ENCODE data around the gene PTDSS2. TPM values are rescaled to one million over a fixed set of nuclear protein-coding genes. Genes with fewer than 3 reads are reported as not detected.

Gene PTDSS2
- total RNA-seq, 6 experiments from 2014 or later, result 8.4 to 21.9 (median 11.4) TPM

- H3K27ac ChIP-seq, result no peak overlapping the region
- H3K4me1 ChIP-seq, result peaks cover 0 to 22% (median 8%) of the 10 kb centered on the region in 4 donors
- H3K9me3 ChIP-seq, result no peaks in the 10 kb centered on the region
- TF ChIP-seq CTCF (IDR thresholded peaks at IDR 0.05) (no peak), POLR2A (IDR thresholded peaks at IDR 0.05) (no peak)
- intact Hi-C loops (cut with DNase I), result no loop called here
- H3K27me3 ChIP-seq, result no peaks in the 10 kb centered on the region
- peak in 1 of 3 donors; percentile 56 for DNase-seq
- H3K4me3 ChIP-seq, result no peak overlapping the region
- no peak for ATAC-seq
- WGBS (ENCODE audit: insufficient coverage, low coverage, low lambda C conversion rate, missing lambda C conversion rate), result 81% methylated on average over 6 of the region's 20 CpGs
- H3K36me3 ChIP-seq, result no peaks in the 10 kb centered on the region
These were observed 88.5 kb downstream of the PTDSS2 start for GRCh38 chr11:538431-539051.

DNA sequence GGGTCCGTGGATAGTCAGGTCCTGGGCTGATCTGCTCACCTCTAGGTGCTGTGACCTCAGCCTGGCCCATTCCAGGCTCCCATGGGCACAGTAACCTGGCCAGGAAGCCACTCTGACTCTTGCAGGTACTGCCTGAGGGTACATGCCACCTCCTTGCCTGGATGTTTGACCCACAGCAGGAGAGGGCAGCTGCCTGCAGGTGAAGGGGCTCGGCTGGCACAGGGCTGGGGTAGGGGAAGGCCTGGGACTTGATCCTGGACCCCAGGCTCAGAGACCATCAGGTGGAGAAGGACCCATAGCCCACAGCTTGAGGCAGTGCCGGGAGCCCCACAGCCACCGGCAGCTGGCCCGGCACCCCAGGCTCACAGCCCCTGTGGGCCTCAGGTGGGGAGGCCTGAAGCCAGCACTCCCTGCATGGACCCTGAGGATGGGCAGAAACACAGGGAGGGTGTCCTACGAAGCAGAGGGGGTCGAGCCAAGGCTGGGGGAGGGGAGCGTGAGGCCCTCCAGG is 89.9 kb downstream of the PTDSS2 start:
- Histone ChIP-seq H3K4me3 (no peak overlapping the region), H3K9me3 (no peaks in the 10 kb centered on the region), H3K27ac (no peak overlapping the region), H3K36me3 (no peaks in the 10 kb centered on the region), H3K27me3 (no peaks in the 10 kb centered on the region), H3K4me1 (peaks cover 0 to 16% (median 8%) of the 10 kb centered on the region in 4 donors)
- WGBS (ENCODE audit: insufficient coverage, low coverage, low lambda C conversion rate, missing lambda C conversion rate), result 100% methylated on average over 1 of the region's 8 CpGs
- no peak for ATAC-seq
- intact Hi-C loops (cut with DNase I), result no loop called here
- no peak for TF ChIP-seq CTCF (IDR thresholded peaks at IDR 0.05)
- DNase-seq, result peak in 2 of 3 donors; percentile 18 to 51

Small RNAs within 50 kb of the gene (small RNA-seq; reads per million reads assigned to genes)
- gene RN7SL838P, result 0 to 0.26 reads per million in 2 experiments

Other genes starting within 250 kb of the PTDSS2 start
- gene BET1L, start 242.9 kb upstream of the PTDSS2 start, total RNA-seq, result 10 to 100 TPM; 17.2 to 28.9 (median 24.8) TPM
- 10 to 100 TPM; 29.7 to 54.0 (median 32.4) TPM for gene RIC8A, start 242.6 kb upstream of the PTDSS2 start, total RNA-seq
- 10 to 100 TPM in 5 of 6 experiments, 1 to 10 TPM in 1; 9.2 to 22.0 (median 15.5) TPM for gene SIRT3, start 213.9 kb upstream of the PTDSS2 start, total RNA-seq
- gene PSMD13, start 213.3 kb upstream of the PTDSS2 start, total RNA-seq, result 10 to 100 TPM; 46.1 to 71.5 (median 48.7) TPM
- 1 to 10 TPM in 4 of 6 experiments, under 1 TPM in 2; 0.22 to 6.2 (median 1.6) TPM for gene NLRP6, start 171.9 kb upstream of the PTDSS2 start, total RNA-seq
- 100 to 1,000 TPM in 1 of 6 experiments, 10 to 100 TPM in 4, 1 to 10 TPM in 1; 7.7 to 110 (median 13.8) TPM for gene PGGHG, start 161.2 kb upstream of the PTDSS2 start, total RNA-seq
- gene IFITM5, start 150.8 kb upstream of the PTDSS2 start, total RNA-seq, result not detected
- gene IFITM2, start 142.5 kb upstream of the PTDSS2 start, total RNA-seq, result 100 to 1,000 TPM; 157 to 624 (median 390) TPM
- 100 to 1,000 TPM in 2 of 6 experiments, 10 to 100 TPM in 4; 15.7 to 159 (median 72.5) TPM for gene IFITM1, start 136.2 kb upstream of the PTDSS2 start, total RNA-seq
- gene IFITM3, start 129.4 kb upstream of the PTDSS2 start, total RNA-seq, result 1,000 to 10,000 TPM in 1 of 6 experiments, 100 to 1,000 TPM in 5; 445 to 1,124 (median 694) TPM
- gene B4GALNT4, start 80.8 kb upstream of the PTDSS2 start, total RNA-seq, result under 1 TPM in 2 of 6 experiments, not detected in 4; 0.05 to 0.07 TPM
- 1 to 10 TPM in 1 of 6 experiments, under 1 TPM in 2, not detected in 3; 0.43 to 1.5 (median 0.47) TPM for gene PKP3, start 56.1 kb upstream of the PTDSS2 start, total RNA-seq
- gene SIGIRR, start 35.3 kb upstream of the PTDSS2 start, total RNA-seq, result 100 to 1,000 TPM in 2 of 6 experiments, 10 to 100 TPM in 4; 48.2 to 133 (median 66.3) TPM
- gene ANO9, start 8.3 kb upstream of the PTDSS2 start, total RNA-seq, result 1 to 10 TPM in 1 of 6 experiments, under 1 TPM in 4, not detected in 1; 0.09 to 1.0 (median 0.28) TPM
- 100 to 1,000 TPM in 2 of 6 experiments, 10 to 100 TPM in 4; 66.4 to 135 (median 76.2) TPM for gene RNH1, start 57.0 kb downstream of the PTDSS2 start, total RNA-seq
- 10 to 100 TPM in 5 of 6 experiments, 1 to 10 TPM in 1; 7.6 to 20.9 (median 14.8) TPM for gene HRAS, start 85.3 kb downstream of the PTDSS2 start, total RNA-seq
- 1 to 10 TPM in 1 of 6 experiments, under 1 TPM in 4, not detected in 1; 0.12 to 1.1 (median 0.71) TPM for gene LRRC56, start 87.2 kb downstream of the PTDSS2 start, total RNA-seq
- 10 to 100 TPM in 1 of 6 experiments, 1 to 10 TPM in 5; 4.7 to 14.7 (median 7.9) TPM for gene LMNTD2, start 110.5 kb downstream of the PTDSS2 start, total RNA-seq
- 10 to 100 TPM; 20.5 to 61.1 (median 39.5) TPM for gene RASSF7, start 110.7 kb downstream of the PTDSS2 start, total RNA-seq
- gene PHRF1, start 126.2 kb downstream of the PTDSS2 start, total RNA-seq, result 10 to 100 TPM; 15.4 to 21.9 (median 20.3) TPM
- 10 to 100 TPM; 27.3 to 72.8 (median 47.7) TPM for gene IRF7, start 165.7 kb downstream of the PTDSS2 start, total RNA-seq
- gene CDHR5, start 174.7 kb downstream of the PTDSS2 start, total RNA-seq, result 100 to 1,000 TPM in 2 of 6 experiments, 10 to 100 TPM in 4; 59.4 to 162 (median 80.7) TPM
- gene SCT, start 176.9 kb downstream of the PTDSS2 start, total RNA-seq, result not detected
- gene DRD4, start 187.0 kb downstream of the PTDSS2 start, total RNA-seq, result under 1 TPM in 4 of 6 experiments, not detected in 2; 0.31 to 0.90 (median 0.41) TPM
- gene DEAF1, start 244.9 kb downstream of the PTDSS2 start, total RNA-seq, result 10 to 100 TPM; 11.3 to 17.9 (median 14.0) TPM
- gene TMEM80, start 245.5 kb downstream of the PTDSS2 start, total RNA-seq, result 10 to 100 TPM in 3 of 6 experiments, 1 to 10 TPM in 3; 6.9 to 15.5 (median 10.5) TPM

Measured in right lobe of liver (tissue), 6 donors.